HG03571 (cell line): ENCODE measurements around the gene CPN1.
"Not testable (repeated sequence)": the region's sequence is repeated elsewhere in the genome, so short reads cannot be mapped to it uniquely, and the experiment has no call there.

Experiments used
- ATAC-seq: cut with Tn5 transposase; IDR thresholded peaks from one replicate; pipeline ENCODE4 v1.9.1; 2021; ENCODE audit not compliant: unreplicated experiment

CPN1 gene

DNA sequence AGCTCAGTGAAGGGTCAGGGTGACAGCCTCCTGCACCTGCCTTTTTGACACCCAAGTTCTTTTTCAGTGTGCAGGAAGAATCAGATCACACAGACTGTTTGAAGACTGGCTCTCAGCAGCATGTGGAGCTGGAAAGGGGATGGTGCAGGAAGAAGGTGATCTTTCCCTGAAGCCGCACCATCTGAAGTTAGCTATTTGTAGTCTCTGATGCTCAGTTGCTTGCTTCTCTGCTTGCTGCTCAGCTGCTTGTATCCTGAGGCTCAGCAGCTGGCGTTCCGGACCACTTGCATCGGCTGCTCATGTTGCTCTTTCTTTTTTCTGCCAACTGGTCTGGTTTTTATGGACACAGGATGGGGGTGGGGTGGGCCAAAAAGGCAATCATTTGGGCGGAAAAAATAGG is 56.1 kb downstream of the CPN1 start:
- ATAC-seq, result no peak

DNA sequence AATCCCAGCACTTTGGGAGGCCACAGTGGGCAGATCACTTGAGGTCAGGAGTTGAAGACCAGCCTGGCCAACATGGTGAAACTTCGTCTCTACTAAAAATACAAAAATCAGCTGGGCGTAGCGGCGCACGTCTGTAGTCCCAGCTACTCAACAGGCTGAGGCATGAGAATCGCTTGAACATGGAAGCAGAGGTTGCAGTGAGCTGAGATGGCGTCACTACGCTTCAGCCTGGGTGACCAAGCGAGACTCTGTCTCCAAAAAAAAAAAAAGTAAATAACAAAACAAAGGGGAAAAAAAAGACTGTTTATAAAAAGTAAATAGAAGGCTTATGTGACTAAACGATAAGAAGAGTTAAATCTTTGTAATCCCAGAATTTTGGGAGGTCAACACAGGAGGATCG is 56.9 kb downstream of the CPN1 start:
- no peak for ATAC-seq

DNA sequence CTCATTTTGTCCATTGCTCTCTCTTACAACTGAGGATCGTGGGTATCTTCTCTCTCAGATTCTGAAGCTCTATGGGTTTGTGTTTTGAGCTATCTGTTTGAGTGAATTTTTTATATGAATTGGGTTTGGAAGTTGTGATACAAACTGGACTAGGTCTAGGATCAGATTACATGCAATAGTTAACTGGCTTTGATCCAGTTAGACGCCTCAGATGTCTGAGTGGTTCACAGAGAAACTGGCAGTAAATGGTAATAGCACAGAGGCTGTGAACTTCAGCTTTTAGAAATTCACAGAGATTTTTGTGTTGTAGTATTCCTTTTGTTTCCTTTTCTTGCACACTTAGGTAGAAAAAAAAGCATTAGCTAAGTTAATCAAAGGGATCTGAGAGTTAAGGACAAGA is 59.3 kb downstream of the CPN1 start:
- ATAC-seq, result no peak

DNA sequence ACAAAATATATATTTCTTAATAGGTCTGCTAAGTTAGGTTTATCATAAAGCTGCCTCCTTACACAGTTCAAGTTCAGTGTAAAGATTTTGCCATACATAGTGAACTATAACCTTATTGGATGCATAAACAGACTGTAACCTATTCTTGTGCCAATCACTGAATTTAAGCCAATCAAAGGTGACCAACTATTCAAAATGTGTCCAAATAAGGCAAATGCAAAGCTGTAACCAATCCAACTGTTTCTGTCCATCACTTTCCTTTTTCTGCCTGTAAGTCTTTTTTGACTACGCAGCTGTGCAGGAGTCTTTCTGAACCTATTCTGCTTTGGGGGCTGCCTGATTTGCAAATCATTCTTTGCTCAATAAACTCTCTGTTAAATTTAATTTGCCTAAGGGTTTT is 60.3 kb downstream of the CPN1 start:
- ATAC-seq, result no peak

DNA sequence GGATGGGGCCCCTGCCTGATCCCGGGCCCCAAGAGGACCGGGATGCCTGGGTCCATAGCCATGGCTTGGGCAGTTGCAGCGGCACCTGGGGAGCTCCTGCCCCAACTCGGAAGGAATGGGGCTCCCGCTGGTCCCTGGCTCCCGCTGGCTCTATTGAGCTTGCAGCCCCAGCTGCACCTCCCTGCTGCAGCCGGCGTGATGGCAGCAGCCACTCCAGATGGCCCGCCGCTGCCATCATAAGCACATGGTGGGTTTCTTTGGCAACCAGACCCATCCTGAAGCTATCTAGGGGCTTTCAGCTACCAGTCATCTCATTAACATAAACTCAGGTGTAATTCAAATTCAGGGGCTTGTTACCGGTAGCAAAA is 60.8 kb downstream of the CPN1 start:
- no peak for ATAC-seq

DNA sequence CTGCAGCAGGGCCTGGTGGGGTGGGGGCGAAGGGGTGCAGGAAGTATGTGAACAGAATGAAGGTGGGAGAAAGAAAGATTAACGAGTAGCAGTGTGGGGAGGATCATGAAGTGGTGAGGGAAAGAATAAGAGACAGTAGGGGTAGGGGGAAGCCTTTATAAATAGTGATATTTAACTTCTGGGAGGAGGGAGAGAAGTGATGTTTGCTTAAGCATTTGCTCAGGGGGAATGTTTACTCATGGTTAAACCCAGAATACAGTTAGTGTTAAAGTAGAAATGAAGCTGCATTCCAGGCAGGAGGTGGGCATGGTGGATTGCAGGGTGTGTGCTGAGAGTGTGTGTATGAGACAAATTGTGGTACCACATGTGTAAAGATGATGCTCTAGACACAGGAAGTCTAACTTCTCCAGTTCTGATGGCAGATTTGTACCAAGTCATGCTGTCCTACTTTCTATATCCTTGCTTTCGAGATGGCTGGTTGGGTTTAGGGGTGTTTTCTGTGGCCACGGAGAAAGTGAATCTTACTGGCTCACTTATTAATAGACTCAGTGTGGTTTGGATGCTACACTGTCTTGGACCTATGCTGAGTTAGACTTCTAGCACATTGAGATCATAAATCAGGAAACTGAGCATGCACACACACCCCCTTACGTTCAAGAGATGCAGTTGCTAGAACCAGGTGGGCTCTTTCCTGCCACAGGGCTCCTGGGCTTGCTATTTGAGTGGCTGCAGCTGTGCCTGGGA is 61.4 kb downstream of the CPN1 start:
- peak; percentile 90 for ATAC-seq

DNA sequence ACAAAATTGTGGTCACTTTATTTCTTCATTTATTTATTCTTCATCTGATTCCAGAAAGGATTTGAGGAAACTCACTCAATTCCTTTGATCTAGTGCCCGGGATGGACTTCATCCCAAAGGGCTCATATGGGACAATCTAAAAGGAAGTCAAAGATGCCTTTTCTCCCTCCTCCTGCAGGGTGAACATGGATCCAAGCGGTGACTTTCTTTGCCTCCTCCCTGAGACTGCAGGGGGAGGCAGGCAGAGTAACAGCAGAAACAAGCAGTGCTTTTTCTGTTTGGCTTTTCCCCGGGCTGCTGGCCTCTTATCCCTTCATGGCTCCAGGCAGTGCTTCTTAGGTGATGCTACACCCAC is 61.9 kb downstream of the CPN1 start:
- ATAC-seq, result no peak

DNA sequence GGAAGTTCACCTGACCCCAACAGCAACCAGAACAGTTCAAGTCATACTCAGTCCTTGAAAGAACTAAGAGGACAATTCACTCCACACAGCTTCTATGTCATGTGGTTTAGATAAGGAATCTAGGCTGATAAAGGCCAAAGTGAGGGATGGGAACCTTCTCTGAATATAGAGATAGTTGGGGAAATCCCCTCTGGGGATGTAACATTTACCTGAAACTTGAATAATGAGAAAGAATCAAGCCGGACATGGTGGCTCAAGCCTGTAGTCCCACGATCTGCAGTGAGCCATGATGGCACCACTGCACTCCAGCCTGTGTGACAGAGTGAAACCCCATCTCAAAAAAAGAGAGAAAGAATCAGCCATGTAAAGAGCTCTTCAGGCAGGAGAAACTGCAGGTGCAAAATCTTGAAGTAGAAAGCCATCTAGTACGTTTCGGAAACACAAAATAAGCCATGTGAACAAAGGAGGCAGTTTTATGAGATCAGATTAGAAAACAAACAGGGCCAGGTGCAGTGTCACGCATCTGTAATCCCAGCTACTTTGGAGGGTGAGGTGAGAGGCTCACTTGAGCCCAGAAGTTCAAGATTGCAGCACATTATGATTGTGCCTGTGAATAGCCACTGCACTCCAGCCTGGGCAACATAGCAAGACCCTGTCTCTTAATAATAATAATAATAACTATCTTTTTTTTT is 67.5 kb downstream of the CPN1 start:
- peak; percentile 67 for ATAC-seq

DNA sequence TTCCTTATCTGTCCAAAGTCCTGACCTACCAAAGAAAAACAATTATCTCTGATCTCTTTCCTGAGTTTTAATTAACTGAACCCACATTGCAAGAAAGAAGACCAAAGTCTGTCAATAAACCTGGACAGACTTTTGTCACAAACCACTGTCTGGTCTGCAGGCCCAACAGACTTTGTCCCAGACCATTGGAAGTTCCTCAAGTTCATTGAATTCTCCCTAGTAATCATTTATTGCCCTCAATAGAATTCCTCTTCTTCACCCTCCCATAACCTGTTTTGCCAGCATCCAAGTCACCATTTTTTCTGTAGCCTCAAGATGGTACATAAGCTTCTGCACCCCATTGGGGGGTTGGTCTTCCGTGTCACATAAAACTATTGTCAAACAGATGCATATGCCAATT is 68.0 kb downstream of the CPN1 start:
- no peak for ATAC-seq

DNA sequence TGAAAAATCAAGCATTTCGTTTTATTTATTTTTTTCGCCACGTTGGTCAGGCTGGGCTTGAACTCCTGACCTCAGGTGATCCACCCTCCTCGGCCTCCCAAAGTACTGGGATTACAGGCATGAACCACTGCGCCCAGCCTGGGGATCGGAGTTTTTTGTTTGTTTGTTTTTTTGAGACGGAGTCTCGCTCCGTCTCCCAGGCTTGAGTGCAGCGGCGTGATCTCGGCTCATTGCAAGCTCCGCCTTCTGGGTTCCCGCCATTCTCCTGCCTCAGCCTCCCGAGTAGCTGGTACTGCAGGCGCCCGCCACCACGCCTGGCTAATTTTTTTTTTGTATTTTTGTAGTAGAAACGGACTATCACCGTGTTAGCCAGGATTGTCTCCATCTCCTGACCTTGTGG is 69.8 kb downstream of the CPN1 start:
- ATAC-seq, result not testable (repeated sequence)

DNA sequence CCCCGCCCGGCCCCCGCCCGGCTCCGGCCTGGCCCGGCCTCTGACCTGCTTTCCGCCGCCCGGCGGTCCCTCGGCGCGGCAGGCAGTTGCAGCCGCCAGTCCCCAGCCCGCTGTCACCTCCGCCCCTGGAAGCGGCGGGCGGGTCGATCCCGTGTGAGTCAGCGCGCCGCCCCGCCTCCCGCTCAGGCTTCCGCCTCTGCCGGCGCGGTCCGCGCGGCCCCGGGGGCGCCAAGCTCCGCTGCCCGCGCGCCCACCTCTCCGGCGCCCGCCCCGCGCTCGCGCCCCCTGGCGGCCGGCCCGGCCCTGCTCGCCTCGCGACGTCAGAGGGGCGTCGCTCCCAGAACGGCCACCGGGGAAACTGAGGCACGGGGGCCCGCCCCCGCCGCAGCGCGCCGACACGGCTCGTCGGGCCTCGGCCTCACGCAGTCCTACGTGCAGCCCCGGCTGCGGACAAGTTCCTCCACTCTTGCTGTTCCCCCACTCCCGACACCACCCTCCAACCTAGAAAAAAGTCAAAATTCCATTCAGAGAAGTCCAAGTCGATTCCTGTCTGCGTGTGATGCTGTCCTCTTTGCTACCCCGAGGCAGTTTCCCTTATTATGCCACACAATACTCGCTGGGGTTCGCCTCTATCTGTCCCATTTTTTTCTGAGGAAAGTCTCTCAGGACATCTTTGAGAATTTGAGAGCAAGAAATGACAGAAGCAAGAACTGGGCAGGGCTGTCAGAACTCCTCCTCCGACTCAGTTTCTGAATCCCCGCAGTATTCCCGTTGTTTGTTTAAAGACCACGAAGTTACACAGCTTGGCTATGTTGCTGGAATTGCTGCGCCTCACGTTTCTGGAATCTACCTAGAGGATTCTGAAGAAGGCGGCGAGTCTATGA is 71.6 kb downstream of the CPN1 start, which contains the start of gene DNMBP:
Gene DNMBP (minus strand): TSS at position 155 of the 884 bp plus-strand sequence. CDS start 37,823 bp downstream, outside the sequence.
- peak; percentile 63 for ATAC-seq

DNA sequence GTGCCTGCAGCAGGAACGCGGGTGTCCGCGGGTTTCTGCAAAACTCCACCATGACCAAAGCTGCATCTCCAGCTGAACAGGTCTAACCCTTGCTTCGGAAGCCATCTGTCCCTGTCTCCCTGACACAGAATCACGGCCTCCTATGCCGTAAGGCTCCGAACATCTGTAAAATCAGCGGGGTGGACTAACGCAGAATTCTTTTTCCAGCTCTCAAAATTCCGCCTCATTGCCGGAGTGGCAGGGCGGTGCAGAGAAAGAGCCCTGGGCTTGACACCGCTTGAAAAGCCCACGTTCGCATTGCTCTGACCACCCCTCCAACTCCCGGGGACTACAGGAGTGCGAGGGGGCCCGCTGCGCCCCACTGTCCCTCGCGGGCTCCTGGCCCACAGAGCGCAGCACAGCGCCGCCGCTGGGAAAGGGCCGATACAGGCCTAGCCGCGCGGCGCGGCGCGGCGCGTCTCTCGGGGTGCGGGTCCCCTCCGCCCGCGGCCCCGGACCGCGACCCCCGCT is 72.3 kb downstream of the CPN1 start:
- peak; percentile 54 for ATAC-seq

DNA sequence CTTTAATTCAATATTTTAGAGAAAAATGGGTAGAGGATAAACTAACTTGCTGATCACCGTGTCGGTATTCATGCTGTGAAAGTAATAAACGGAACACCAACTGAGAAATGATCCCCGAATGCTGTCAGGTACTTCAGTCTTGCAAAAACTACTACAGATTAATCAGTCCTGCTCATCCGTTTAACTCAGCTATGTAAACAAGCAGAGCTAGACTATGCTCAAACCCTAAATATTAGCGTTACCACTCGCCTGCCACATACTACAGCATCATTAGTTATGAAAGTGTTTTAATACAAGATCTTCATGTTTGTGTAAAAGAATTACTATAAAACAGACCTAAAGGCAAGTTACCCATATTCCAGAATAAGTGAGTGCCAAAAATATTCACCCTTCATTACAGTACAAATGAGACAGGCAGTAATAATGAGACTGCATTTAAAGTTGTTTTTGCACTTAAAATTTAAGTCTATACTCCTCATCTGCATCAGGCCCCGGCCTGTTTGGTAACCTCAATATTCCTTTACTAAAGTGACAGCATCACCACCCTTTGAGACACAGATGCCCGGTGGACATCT is 72.9 kb downstream of the CPN1 start:
- ATAC-seq, result no peak

DNA sequence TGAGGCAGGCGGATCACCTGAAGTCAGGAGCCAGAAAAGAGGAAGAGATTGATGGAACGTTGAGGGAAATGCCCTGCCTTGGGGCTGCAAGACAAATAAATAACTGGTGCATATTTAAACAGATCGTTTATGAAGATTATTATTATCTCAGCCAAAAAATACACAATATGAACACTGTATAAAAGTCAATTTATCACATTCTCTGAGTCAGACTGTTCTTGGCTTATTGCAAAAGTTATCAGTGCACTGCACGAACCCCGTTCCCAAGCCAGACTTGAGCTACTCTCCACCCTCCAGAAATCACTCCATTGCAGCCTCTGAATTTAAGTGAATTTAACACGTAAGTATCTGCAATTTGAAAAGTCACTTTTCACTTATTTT is 73.5 kb downstream of the CPN1 start:
- no peak for ATAC-seq

DNA sequence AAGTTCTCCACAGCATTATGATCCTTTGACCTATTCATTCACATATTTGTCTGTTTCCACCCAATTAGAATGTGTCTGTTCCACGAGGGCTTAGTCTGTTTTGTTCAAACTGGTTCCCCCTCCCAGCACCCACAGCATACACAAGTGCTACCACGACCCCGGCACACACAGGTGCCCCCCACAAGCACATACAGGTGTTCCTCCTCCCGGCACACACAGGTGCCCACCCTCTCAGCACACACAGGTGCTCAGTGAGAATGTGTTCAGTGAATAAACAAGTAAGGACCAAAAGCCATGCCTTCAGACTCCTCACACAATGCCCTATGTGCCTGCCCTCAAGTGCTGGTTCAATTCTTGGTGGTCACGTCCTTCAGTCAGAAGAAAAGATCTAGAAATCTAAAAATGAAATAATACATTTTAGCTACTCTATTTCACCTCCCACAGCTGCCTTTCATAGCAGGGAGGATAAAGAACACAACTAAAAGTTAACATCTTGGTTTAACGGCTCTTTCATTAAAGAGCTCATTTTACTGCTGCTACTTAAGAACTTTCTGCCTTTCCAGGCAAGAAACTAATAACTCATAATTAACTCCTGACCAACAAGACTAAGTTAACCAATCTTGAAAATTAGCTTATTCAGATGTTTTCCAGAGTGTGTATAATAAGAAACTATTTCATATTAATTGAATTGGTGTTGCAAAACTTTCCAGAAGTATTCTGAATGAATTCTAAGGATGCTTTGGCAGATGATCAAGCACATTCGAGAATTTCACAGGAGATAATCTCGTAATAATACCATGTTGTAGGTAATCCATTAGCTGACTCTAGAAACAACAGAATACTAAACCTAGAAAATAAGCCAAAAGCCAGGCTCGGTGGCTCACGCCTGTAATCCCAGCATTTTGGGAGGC is 74.2 kb downstream of the CPN1 start:
- ATAC-seq, result no peak

DNA sequence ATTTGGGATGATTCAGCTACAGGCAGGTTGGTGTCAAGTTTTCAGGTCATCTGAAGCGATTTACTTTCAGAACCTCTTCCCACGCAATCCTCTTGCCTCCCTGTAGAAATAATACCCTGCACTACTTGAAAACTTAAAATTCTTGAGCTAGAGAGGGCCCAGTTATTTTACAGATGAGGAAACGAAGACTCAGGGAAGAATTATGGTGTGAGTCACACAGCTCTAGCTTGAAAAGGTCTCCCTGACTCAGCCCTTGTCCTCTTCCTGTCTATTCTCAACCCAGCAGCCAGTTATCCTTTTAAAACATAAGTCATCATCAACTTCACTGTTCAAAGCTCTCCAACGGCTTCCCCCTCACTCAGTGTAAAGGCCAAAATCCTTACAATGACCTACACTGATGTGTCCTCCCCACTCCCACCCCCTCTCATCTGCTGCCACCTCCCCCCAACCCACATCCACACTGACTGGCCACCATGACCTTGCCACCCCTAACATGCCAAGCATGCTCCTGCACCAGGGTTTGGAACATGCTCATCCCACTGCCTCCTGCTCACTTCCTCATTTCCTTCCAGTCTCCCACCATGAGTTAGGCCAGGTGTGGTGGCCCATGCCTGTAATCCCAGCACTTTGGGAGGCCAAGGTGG is 75.3 kb downstream of the CPN1 start:
- ATAC-seq, result no peak

DNA sequence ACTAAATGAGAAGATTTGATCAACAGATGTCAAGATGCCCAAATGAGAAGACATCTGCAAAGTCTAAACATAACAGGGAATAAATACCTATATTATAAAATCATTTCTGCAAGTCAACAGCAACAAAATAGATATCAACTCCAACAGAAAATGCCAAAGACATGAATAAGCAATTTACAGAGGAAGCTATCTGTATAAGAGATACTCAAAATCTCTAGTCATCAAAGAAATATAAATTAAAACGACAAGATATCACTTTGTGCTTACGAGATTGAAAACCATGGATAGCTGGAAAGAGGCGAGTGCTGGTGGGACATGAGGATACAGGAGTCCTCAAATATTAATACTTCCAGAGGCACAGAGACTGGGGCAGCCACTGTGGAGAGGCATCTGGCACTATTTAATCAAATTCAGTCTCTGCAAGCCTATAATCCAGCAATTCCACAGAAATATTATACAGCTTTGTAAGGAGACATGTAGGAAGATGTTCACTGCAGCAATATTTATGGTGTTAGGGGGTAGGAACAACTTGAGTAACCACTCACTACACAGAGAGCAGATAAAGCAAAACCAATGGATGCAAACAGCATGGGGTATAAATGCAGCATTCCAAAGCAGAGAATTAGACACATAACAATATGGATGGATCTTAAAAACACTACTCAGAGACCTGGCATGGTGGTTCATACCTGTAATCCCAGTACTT is 76.7 kb downstream of the CPN1 start:
- no peak for ATAC-seq

DNA sequence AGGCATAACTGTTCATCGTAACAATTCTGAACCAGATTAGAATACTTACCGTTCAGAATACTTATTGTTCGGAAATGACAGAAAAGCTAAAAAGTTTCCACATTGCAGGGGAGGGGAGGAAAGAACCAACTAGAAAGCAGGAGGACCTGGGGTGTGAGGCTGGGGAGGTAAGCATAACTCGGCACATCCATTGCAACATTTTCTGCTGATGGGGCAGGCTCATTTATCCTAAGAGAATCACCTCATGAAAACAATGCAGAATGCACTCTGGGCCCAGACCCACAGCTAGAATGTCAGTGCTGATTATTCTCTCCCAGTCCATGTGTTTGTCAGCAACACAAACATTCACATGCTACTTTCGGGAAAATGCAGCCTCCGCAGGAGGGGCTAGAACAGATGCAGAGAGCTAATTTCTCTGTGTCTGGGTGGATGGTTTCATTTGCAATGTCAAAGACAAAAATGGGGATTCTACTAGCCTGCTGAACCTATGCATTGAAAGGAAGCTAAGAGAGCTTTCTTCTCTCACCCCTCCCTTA is 81.5 kb downstream of the CPN1 start:
- no peak for ATAC-seq
